Panc1 (cell line): ENCODE data around the gene MRPL3.

ENCODE experiments used
- CTCF ChIP-seq: fragments of 450-650 bp; IDR thresholded peaks from 2 replicates; pipeline ENCODE4 v1.5.1; 2017; ENCODE audit warnings: mild to moderate bottlenecking
- POLR2AphosphoS5 ChIP-seq: IDR thresholded peaks from 2 replicates; pipeline ENCODE4 v1.6.1; 2012; ENCODE audit warnings: mild to moderate bottlenecking, low read depth, low read length, moderate library complexity

GRCh38 chr3:131537531-131537930, 34.8 kb upstream of the MRPL3 start:
- TF ChIP-seq CTCF (no peak), POLR2AphosphoS5 (no peak)
